GM15510 (cell line): ENCODE data around the gene TBCD.

Source experiments
- POLR2A ChIP-seq: IDR thresholded peaks from 3 replicates; pipeline ENCODE4 v1.6.1; 2011; ENCODE audit warnings: borderline replicate concordance; ENCODE audit not compliant: insufficient read length; ENCODE audit errors: extremely low read depth

The TBCD gene

GRCh38 chr17:82751571-82752370 is at the start of gene TBCD:
Gene TBCD (plus strand): TSS chr17:82752065. CDS start chr17:82752194, 129 bp downstream.
- TF ChIP-seq POLR2A: no peak

- no peak for TF ChIP-seq POLR2A
Observed at GRCh38 chr17:82702231-82702927, 49.5 kb upstream of the TBCD start.

GRCh38 chr17:82703036-82703745 is 48.7 kb upstream of the TBCD start:
- no peak for TF ChIP-seq POLR2A

- TF ChIP-seq POLR2A: no peak
Observed at GRCh38 chr17:82703935-82704865, 47.7 kb upstream of the TBCD start.

- no peak for TF ChIP-seq POLR2A
Observed at GRCh38 chr17:82704886-82705285, 47.0 kb upstream of the TBCD start.

GRCh38 chr17:82705756-82706155 is 46.1 kb upstream of the TBCD start:
- TF ChIP-seq POLR2A: no peak

- TF ChIP-seq POLR2A: no peak
Observed at GRCh38 chr17:82709024-82709675, 42.7 kb upstream of the TBCD start.

- TF ChIP-seq POLR2A: no peak
Observed at GRCh38 chr17:82709676-82710498, 42.0 kb upstream of the TBCD start.

GRCh38 chr17:82710499-82711232 is 41.2 kb upstream of the TBCD start:
- no peak for TF ChIP-seq POLR2A

GRCh38 chr17:82713071-82713723 is 38.7 kb upstream of the TBCD start:
- no peak for TF ChIP-seq POLR2A

- TF ChIP-seq POLR2A: peak; percentile 75
Observed at GRCh38 chr17:82716203-82717010, 35.5 kb upstream of the TBCD start, which contains the start of gene FN3KRP. Gene FN3KRP (plus strand): TSS chr17:82716706. CDS start chr17:82716756, 50 bp downstream.

- TF ChIP-seq POLR2A: no peak
Observed at GRCh38 chr17:82718986-82719685, 32.7 kb upstream of the TBCD start.
